BLaER1 treated with 17β-estradiol and CSF1 and Interleukin-3, amounts not matched to agents 10 nM and 100 nM (cell line): Measurements from ENCODE around the gene PAGR1.

Experiments used
- H3K27ac ChIP-seq, 11 experiments: shearing (Covaris generic); formaldehyde crosslinking; 2 replicates each; pipeline ENCODE4 v1.8.1; 2022
- H3K27me3 ChIP-seq, 11 experiments: shearing (Covaris generic); formaldehyde crosslinking; 2 replicates each; pipeline ENCODE4 v1.8.1; 2022
- H3K36me3 ChIP-seq, 11 experiments: shearing (Covaris generic); formaldehyde crosslinking; 2 replicates each; pipeline ENCODE4 v1.8.1; 2022
- H3K4me1 ChIP-seq, 10 experiments: shearing (Covaris generic); formaldehyde crosslinking; 2 replicates each; pipeline ENCODE4 v1.8.1; 2022
- H3K4me2 ChIP-seq, 11 experiments: shearing (Covaris generic); formaldehyde crosslinking; 2 replicates each; pipeline ENCODE4 v1.8.1; 2022
- H3K4me3 ChIP-seq, 10 experiments: shearing (Covaris generic); formaldehyde crosslinking; 2 replicates each; pipeline ENCODE4 v1.8.1; 2022
- H3K9ac ChIP-seq, 11 experiments: shearing (Covaris generic); formaldehyde crosslinking; 2 replicates each; pipeline ENCODE4 v1.8.1; 2022
- H3K9me3 ChIP-seq, 11 experiments: shearing (Covaris generic); formaldehyde crosslinking; replicated peaks in 1 of 11; 2 replicates each; pipeline ENCODE4 v1.8.1; 2022
- H4K20me1 ChIP-seq, 11 experiments: shearing (Covaris generic); formaldehyde crosslinking; 2 replicates each; pipeline ENCODE4 v1.8.1; 2022
- Cebpa-rat ChIP-seq, 11 experiments: shearing (Covaris generic); IDR thresholded peaks; 2 replicates each; pipeline ENCODE4 v1.8.1; 2022

PAGR1 gene

GRCh38 chr16:29809850-29810698 is 5.9 kb upstream of the PAGR1 start:
- Histone ChIP-seq H3K27me3 (peaks cover 0 to 11% (median 0%) of the 10 kb centered on the region in 11 experiments; a peak in 3 of 22 replicates), H4K20me1 (peaks cover 24 to 44% (median 37%) of the 10 kb centered on the region in 11 experiments; a peak in 21 of 22 replicates), H3K9ac (peak overlapping the region; percentile 68 to 99 (median 96)), H3K4me1 (peaks cover 62 to 67% (median 64%) of the 10 kb centered on the region in 10 experiments), H3K27ac (peak overlapping the region in 10 of 11 experiments; percentile 23 to 98 (median 64); a peak in 18 of 22 replicates), H3K4me3 (peak overlapping the region; percentile 74 to 88 (median 81)), H3K9me3 (no peaks in the 10 kb centered on the region), H3K36me3 (peaks cover 11 to 36% (median 25%) of the 10 kb centered on the region in 11 experiments; a peak in 20 of 22 replicates), H3K4me2 (peak overlapping the region; percentile 95 to 100 (median 100))
- TF ChIP-seq Cebpa-rat (IDR thresholded peaks at IDR 0.05) = no peak

GRCh38 chr16:29810699-29811169 is 5.2 kb upstream of the PAGR1 start:
- Histone ChIP-seq H3K9me3 (no peaks in the 10 kb centered on the region), H4K20me1 (peaks cover 24 to 44% (median 37%) of the 10 kb centered on the region in 11 experiments; a peak in 21 of 22 replicates), H3K4me2 (peak overlapping the region; percentile 95 to 100 (median 100)), H3K9ac (peak overlapping the region; percentile 68 to 99 (median 96); a peak in 21 of 22 replicates), H3K27me3 (peaks cover 0 to 11% (median 0%) of the 10 kb centered on the region in 11 experiments; a peak in 3 of 22 replicates), H3K4me3 (peak overlapping the region; percentile 74 to 88 (median 81)), H3K27ac (peak overlapping the region in 10 of 11 experiments; percentile 23 to 98 (median 64); a peak in 18 of 22 replicates), H3K36me3 (peaks cover 11 to 36% (median 25%) of the 10 kb centered on the region in 11 experiments; a peak in 20 of 22 replicates), H3K4me1 (peaks cover 65 to 71% (median 68%) of the 10 kb centered on the region in 10 experiments)
- no peak for TF ChIP-seq Cebpa-rat (IDR thresholded peaks at IDR 0.05)

GRCh38 chr16:29811170-29811895 is 4.6 kb upstream of the PAGR1 start:
- peak overlapping the region in 9 of 11 experiments; percentile 27 to 98 (median 65); a peak in 16 of 22 replicates for H3K27ac ChIP-seq
- peaks cover 11 to 36% (median 25%) of the 10 kb centered on the region in 11 experiments; a peak in 20 of 22 replicates for H3K36me3 ChIP-seq
- TF ChIP-seq Cebpa-rat (IDR thresholded peaks at IDR 0.05) = no peak
- peaks cover 24 to 44% (median 37%) of the 10 kb centered on the region in 11 experiments; a peak in 21 of 22 replicates for H4K20me1 ChIP-seq
- H3K27me3 ChIP-seq = peaks cover 0 to 11% (median 0%) of the 10 kb centered on the region in 11 experiments; a peak in 3 of 22 replicates
- peak overlapping the region; percentile 74 to 88 (median 81) for H3K4me3 ChIP-seq
- no peaks in the 10 kb centered on the region for H3K9me3 ChIP-seq
- peak overlapping the region; percentile 95 to 100 (median 100) for H3K4me2 ChIP-seq
- H3K4me1 ChIP-seq = peaks cover 65 to 71% (median 68%) of the 10 kb centered on the region in 10 experiments
- H3K9ac ChIP-seq = peak overlapping the region; percentile 38 to 99 (median 96); a peak in 21 of 22 replicates

GRCh38 chr16:29811896-29812665 is 3.9 kb upstream of the PAGR1 start, which contains the start of gene PRRT2:
Gene PRRT2, plus strand, starts transcription at chr16:29812193. Its CDS starts 862 bp downstream, at chr16:29813055.
- Histone ChIP-seq H3K9me3 (no peaks in the 10 kb centered on the region), H4K20me1 (peaks cover 24 to 44% (median 37%) of the 10 kb centered on the region in 11 experiments; a peak in 21 of 22 replicates), H3K27ac (peak within 1 kb of the TSS in 9 of 11 experiments; percentile 27 to 98 (median 88); a peak in 18 of 22 replicates), H3K9ac (peak within 1 kb of the TSS; percentile 38 to 99 (median 96); a peak in 21 of 22 replicates), H3K27me3 (peaks cover 0 to 11% (median 0%) of the 10 kb centered on the region in 11 experiments; a peak in 3 of 22 replicates), H3K4me1 (peaks cover 65 to 72% (median 69%) of the 10 kb centered on the region in 10 experiments), H3K4me2 (peak within 1 kb of the TSS; percentile 95 to 100 (median 100)), H3K36me3 (peaks cover 11 to 35% (median 25%) of the 10 kb centered on the region in 11 experiments; a peak in 20 of 22 replicates), H3K4me3 (peak within 1 kb of the TSS; percentile 74 to 88 (median 81))
- no peak for TF ChIP-seq Cebpa-rat (IDR thresholded peaks at IDR 0.05)

GRCh38 chr16:29812754-29813643 is 3.0 kb upstream of the PAGR1 start:
- peak overlapping the region; percentile 95 to 100 (median 100) for H3K4me2 ChIP-seq
- H3K36me3 ChIP-seq = peaks cover 11 to 32% (median 25%) of the 10 kb centered on the region in 11 experiments; a peak in 20 of 22 replicates
- peak overlapping the region; percentile 74 to 88 (median 81); a peak in 19 of 20 replicates for H3K4me3 ChIP-seq
- H3K27me3 ChIP-seq = peaks cover 0 to 11% (median 0%) of the 10 kb centered on the region in 11 experiments; a peak in 3 of 22 replicates
- H3K9ac ChIP-seq = peak overlapping the region in 9 of 11 experiments; percentile 68 to 99 (median 97); a peak in 18 of 22 replicates
- no peaks in the 10 kb centered on the region for H3K9me3 ChIP-seq
- peak overlapping the region in 7 of 11 experiments; percentile 81 to 98 (median 89); a peak in 13 of 22 replicates for H3K27ac ChIP-seq
- TF ChIP-seq Cebpa-rat (IDR thresholded peaks at IDR 0.05) = no peak
- H3K4me1 ChIP-seq = peaks cover 73 to 81% (median 78%) of the 10 kb centered on the region in 10 experiments
- peaks cover 24 to 44% (median 35%) of the 10 kb centered on the region in 11 experiments; a peak in 21 of 22 replicates for H4K20me1 ChIP-seq

- peak overlapping the region in 9 of 11 experiments; percentile 81 to 98 (median 88); a peak in 17 of 22 replicates for H3K27ac ChIP-seq
- H3K4me2 ChIP-seq = peak overlapping the region; percentile 95 to 100 (median 100)
- H3K9ac ChIP-seq = peak overlapping the region in 9 of 11 experiments; percentile 85 to 99 (median 97); a peak in 17 of 22 replicates
- peaks cover 77 to 85% (median 81%) of the 10 kb centered on the region in 10 experiments for H3K4me1 ChIP-seq
- TF ChIP-seq Cebpa-rat (IDR thresholded peaks at IDR 0.05) = no peak
- peaks cover 13 to 33% (median 27%) of the 10 kb centered on the region in 11 experiments; a peak in 21 of 22 replicates for H3K36me3 ChIP-seq
- no peaks in the 10 kb centered on the region for H3K9me3 ChIP-seq
- peaks cover 0 to 11% (median 0%) of the 10 kb centered on the region in 11 experiments; a peak in 3 of 22 replicates for H3K27me3 ChIP-seq
- H3K4me3 ChIP-seq = peak overlapping the region; percentile 68 to 87 (median 80); a peak in 18 of 20 replicates
- H4K20me1 ChIP-seq = peaks cover 19 to 42% (median 29%) of the 10 kb centered on the region in 11 experiments; a peak in 21 of 22 replicates
These were observed 2.0 kb upstream of the PAGR1 start for GRCh38 chr16:29813644-29814562.
